IPS DF 19.7 (cell line): ENCODE data around the gene ZNG1C.
"Not testable (repeated sequence)": the region's sequence is repeated elsewhere in the genome, so short reads cannot be mapped to it uniquely, and the experiment has no call there.

Source experiments
- DNase-seq: peaks from one replicate; pipeline ENCODE4 v3.0.0-alpha.2; 2013; ENCODE audit warnings: low read depth, low spot score

The ZNG1C gene

GRCh38 chr9:68342265-68343025 lies 100.7 kb downstream of the ZNG1C start:
- not testable (repeated sequence) for DNase-seq

- not testable (repeated sequence) for DNase-seq
Observed at GRCh38 chr9:68343242-68343641, 101.5 kb downstream of the ZNG1C start.

DNA sequence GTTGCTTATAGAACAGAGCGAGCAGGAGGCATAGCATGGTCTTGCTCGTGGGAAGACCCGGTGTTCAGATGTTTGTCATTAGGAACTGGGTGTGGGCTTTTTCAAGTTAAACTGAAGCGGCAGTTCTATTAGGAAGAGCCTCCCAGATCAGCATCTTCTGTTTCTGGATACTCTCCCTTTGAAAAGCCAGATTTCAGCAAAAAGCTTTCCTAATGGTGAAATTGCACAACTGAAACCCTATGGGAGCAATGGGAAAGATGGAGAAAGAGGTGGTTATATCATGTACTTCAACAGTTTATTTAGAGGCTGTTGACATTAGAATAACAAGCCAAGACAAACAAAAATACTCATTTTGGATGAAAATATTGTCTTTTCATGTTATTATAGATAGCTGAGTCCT lies 102.2 kb downstream of the ZNG1C start:
- not testable (repeated sequence) for DNase-seq
